BE2C (cell line): ENCODE data around the gene ENTPD8.

Experiments used
- DNase-seq: peaks from one replicate; pipeline ENCODE4 v3.0.0-alpha.2; 2020
- H3K27me3 ChIP-seq: fragments of 250-450 bp; sonication (Bioruptor Pico); 2 replicates; pipeline ENCODE4 v1.5.1; 2020; ENCODE audit warnings: mild to moderate bottlenecking
- H3K36me3 ChIP-seq: fragments of 250-450 bp; sonication (Bioruptor Pico); 2 replicates; pipeline ENCODE4 v1.5.1; 2020; ENCODE audit warnings: mild to moderate bottlenecking
- H3K4me1 ChIP-seq: fragments of 250-450 bp; sonication (Bioruptor Pico); 2 replicates; pipeline ENCODE4 v1.5.1; 2020
- H3K4me3 ChIP-seq: 2 replicates; pipeline ENCODE4 v1.5.1; 2011; ENCODE audit warnings: low read depth, low read length
- H3K9me3 ChIP-seq: fragments of 250-450 bp; sonication (Bioruptor Pico); 2 replicates; pipeline ENCODE4 v1.5.1; 2020
- CTCF ChIP-seq: IDR thresholded peaks from 2 replicates; pipeline ENCODE4 v1.5.1; 2012; ENCODE audit warnings: mild to moderate bottlenecking, low read depth, low read length

ENTPD8 gene

GRCh38 chr9:137465720-137466388, 24.7 kb upstream of the ENTPD8 start:
- no peak overlapping the region for H3K4me3 ChIP-seq
- H3K27me3 ChIP-seq: no peaks in the 10 kb centered on the region
- no peaks in the 10 kb centered on the region for H3K9me3 ChIP-seq
- no peak for TF ChIP-seq CTCF
- no peaks in the 10 kb centered on the region for H3K36me3 ChIP-seq
- H3K4me1 ChIP-seq: no peaks in the 10 kb centered on the region
- DNase-seq: no peak

- no peak for TF ChIP-seq CTCF
- H3K4me1 ChIP-seq: no peaks in the 10 kb centered on the region
Observed at GRCh38 chr9:137465000-137465719, 24.0 kb upstream of the ENTPD8 start.

GRCh38 chr9:137464291-137464999, 23.3 kb upstream of the ENTPD8 start:
- Histone ChIP-seq H3K4me3 (no peak overlapping the region), H3K9me3 (no peaks in the 10 kb centered on the region), H3K36me3 (no peaks in the 10 kb centered on the region), H3K27me3 (no peaks in the 10 kb centered on the region), H3K4me1 (peaks cover 4% of the 10 kb centered on the region)
- DNase-seq: no peak
- TF ChIP-seq CTCF: no peak

More at GRCh38 chr9:137465000-137465719, 24.0 kb upstream of the ENTPD8 start:
- H3K27me3 ChIP-seq: no peaks in the 10 kb centered on the region
- DNase-seq: no peak
- H3K9me3 ChIP-seq: no peaks in the 10 kb centered on the region
- H3K36me3 ChIP-seq: no peaks in the 10 kb centered on the region
- no peak overlapping the region for H3K4me3 ChIP-seq

- Histone ChIP-seq H3K27me3 (no peaks in the 10 kb centered on the region), H3K4me1 (peaks cover 5% of the 10 kb centered on the region), H3K9me3 (no peaks in the 10 kb centered on the region), H3K4me3 (no peak overlapping the region), H3K36me3 (no peaks in the 10 kb centered on the region)
- no peak for TF ChIP-seq CTCF
- no peak for DNase-seq
Observed at GRCh38 chr9:137463931-137464290, 22.8 kb upstream of the ENTPD8 start.

- H3K9me3 ChIP-seq: no peaks in the 10 kb centered on the region
- DNase-seq: no peak
- peaks cover 5% of the 10 kb centered on the region for H3K4me1 ChIP-seq
- H3K4me3 ChIP-seq: no peak overlapping the region
- no peaks in the 10 kb centered on the region for H3K27me3 ChIP-seq
- no peak for TF ChIP-seq CTCF
- 0 out of 2 replicates have a peak, but pooled peaks cover 3% of the 10 kb centered on the region for H3K36me3 ChIP-seq
Observed at GRCh38 chr9:137462986-137463930, 22.1 kb upstream of the ENTPD8 start.
